GM12878 (cell line): ENCODE results near the gene CFHR4. TPM values are rescaled to one million over a fixed set of nuclear protein-coding genes. Genes with fewer than 3 reads are reported as not detected.

Experiments
- ATAC-seq: fragments of 200-7000 bp; cut with Tn5 transposase; 3 replicates; pipeline ENCODE4 v1.9.1; 2020; ENCODE audit warnings: mild to moderate bottlenecking, moderate library complexity
- BruUV-seq: library from RNA; stranded (reverse); fragments of 400-500 nt; replicated peaks from 2 replicates; lab custom pipeline; 2021; lab: Mats Ljungman, UMichigan
- CTCF ChIA-PET: fragments of 300-600 bp; sonication (Branson Sonifier 250); formaldehyde crosslinking; extraction: SDS; loops from one replicate; lab custom pipeline; 2021; ENCODE audit warnings: inconsistent platforms; lab: Yijun Ruan, JAX
- POLR2A ChIA-PET: fragments of 350-600 bp; formaldehyde crosslinking; extraction: SDS; loops from one replicate; lab custom pipeline; 2021; ENCODE audit warnings: inconsistent platforms; lab: Charles Lee
- RAD21 ChIA-PET: fragments of 300-600 bp; sonication (Branson Sonifier 250); formaldehyde crosslinking; loops from one replicate; lab custom pipeline; 2023; ENCODE audit warnings: antibody characterized with exemption; ENCODE audit not compliant: unreplicated experiment; lab: Charles Lee
- SMC1A ChIA-PET: fragments of 300-600 bp; sonication (Branson Sonifier 250); formaldehyde crosslinking; loops from one replicate; lab custom pipeline; 2023; ENCODE audit not compliant: unreplicated experiment, uncharacterized antibody; lab: Charles Lee
- DNase-seq: peaks from one replicate; pipeline ENCODE4 v3.0.0-alpha.2; 2011; ENCODE audit warnings: low read depth, low spot score
- FAIRE-seq: peaks from 3 replicates; lab custom pipeline; 2011; peaks lifted over from hg19 to GRCh38; lab: Jason Lieb, UNC
- H2AFZ ChIP-seq: 2 replicates; pipeline ENCODE4 v1.6.0; 2011; ENCODE audit warnings: low read depth, low read length, control low read depth; ENCODE audit not compliant: control insufficient read depth
- H3K27ac ChIP-seq: 2 replicates; pipeline ENCODE4 v1.5.1; 2011; ENCODE audit warnings: control low read depth; ENCODE audit not compliant: control insufficient read depth, insufficient read depth
- H3K27me3 ChIP-seq, 2 experiments: replicated peaks in 1 of 2; 2 replicates each; pipeline versions ENCODE4 v1.6.0 to v1.6.1; 2011; ENCODE audit warnings: low read length in 1 of 2; ENCODE audit not compliant: control insufficient read depth in 2 of 2, insufficient read depth in 2 of 2
- H3K36me3 ChIP-seq, 2 experiments: 2 replicates each; pipeline ENCODE4 v1.5.1; 2011; ENCODE audit warnings: low read length in 1 of 2; ENCODE audit not compliant: control insufficient read depth in 2 of 2, insufficient read depth in 2 of 2
- H3K4me1 ChIP-seq: 2 replicates; pipeline ENCODE4 v1.6.1; 2011; ENCODE audit warnings: mild to moderate bottlenecking, low read length, moderate library complexity, mixed read lengths; ENCODE audit not compliant: control insufficient read depth, insufficient read depth
- H3K4me2 ChIP-seq: 2 replicates; pipeline ENCODE4 v1.6.0; 2011; ENCODE audit warnings: control low read depth; ENCODE audit not compliant: control insufficient read depth, insufficient read depth
- H3K4me3 ChIP-seq: fragments of 200-600 bp; sonication (generic); 2 replicates; pipeline ENCODE4 v1.5.1; 2016
- H3K79me2 ChIP-seq: 2 replicates; pipeline ENCODE4 v1.6.0; 2011; ENCODE audit warnings: low read length; ENCODE audit not compliant: control insufficient read depth, insufficient read depth
- H3K9ac ChIP-seq: 2 replicates; pipeline ENCODE4 v1.8.0; 2011; ENCODE audit warnings: low read length, control low read depth, mixed read lengths; ENCODE audit not compliant: control insufficient read depth, insufficient read depth
- H3K9me3 ChIP-seq: replicated peaks from 3 replicates; pipeline ENCODE4 v1.5.1; 2011; ENCODE audit warnings: mild to moderate bottlenecking, low read length; ENCODE audit not compliant: control insufficient read depth, insufficient read depth
- H4K20me1 ChIP-seq: 2 replicates; pipeline ENCODE4 v1.6.0; 2011; ENCODE audit not compliant: control insufficient read depth, insufficient read depth
- CHD1 ChIP-seq: IDR thresholded peaks from 2 replicates; pipeline ENCODE4 v1.6.1; 2012; ENCODE audit warnings: low read depth, low read length, improper control_type of control experiment
- HDAC6 ChIP-seq: fragments of 200-600 bp; sonication (generic); IDR thresholded peaks from one replicate; pipeline ENCODE4 v1.8.0; 2017; ENCODE audit warnings: antibody characterized with exemption; ENCODE audit not compliant: unreplicated experiment
- PAX8 ChIP-seq: fragments of 450-650 bp; IDR thresholded peaks from 2 replicates; pipeline ENCODE4 v1.6.1; 2017; ENCODE audit warnings: mild to moderate bottlenecking, moderate library complexity
- PKNOX1 ChIP-seq: fragments of 450-650 bp; IDR thresholded peaks from 2 replicates; pipeline ENCODE4 v1.6.1; 2016; ENCODE audit warnings: mild to moderate bottlenecking
- POLR2A ChIP-seq: IDR thresholded peaks from 2 replicates; pipeline ENCODE4 v1.6.1; 2011; ENCODE audit warnings: low read depth, mild to moderate bottlenecking, low read length
- ZBTB11 ChIP-seq: fragments of 450-650 bp; formaldehyde crosslinking; IDR thresholded peaks from 2 replicates; pipeline ENCODE4 v1.5.0; 2022; ENCODE audit warnings: mild to moderate bottlenecking, missing genetic modification characterization
- ZNF207 ChIP-seq: fragments of 450-650 bp; IDR thresholded peaks from 2 replicates; pipeline ENCODE4 v1.6.1; 2014; ENCODE audit warnings: antibody characterized with exemption, mild to moderate bottlenecking, borderline replicate concordance
- ZNF384 ChIP-seq: IDR thresholded peaks from 2 replicates; pipeline ENCODE4 v1.6.1; 2012; ENCODE audit warnings: low read depth, mild to moderate bottlenecking, low read length, improper control_type of control experiment, borderline replicate concordance
- WGBS: methylation state at CpG from one replicate; pipeline ENCODE4 v1.1.6; 2016; ENCODE audit warnings: low lambda C conversion rate; ENCODE audit not compliant: insufficient replicate concordance, insufficient coverage; ENCODE audit errors: missing lambda C conversion rate; 5-methylcytosine and 5-hydroxymethylcytosine counted together
- in situ Hi-C: fragments of 300-500 bp; cut with MboI; formaldehyde crosslinking; loops from 9 replicates; pipeline ENCODE4 v1.14.3; 2018; ENCODE audit warnings: mixed read lengths
- intact Hi-C: fragments of 100-400 bp; cut with micrococcal nuclease; formaldehyde crosslinking; loops from one replicate; pipeline ENCODE4 v1.14.2; 2022; ENCODE audit not compliant: unreplicated experiment
- polyA plus RNA-seq, 11 experiments: library from polyadenylated mRNA; depleted of rRNA in 4 of 11; unstranded in 6 of 11; stranded (reverse) in 5 of 11; fragments of >200 nt; fragmentation: Nextera tagmentation in 4 of 11; fragmentation: Illumina TruSeq in 1 of 11; extraction: Ambion mirVana in 4 of 11; extraction: Trizol in 1 of 11; gene quantifications; 1 replicate in 1 of 11; 2 replicates in 10 of 11; pipeline versions ENCODE4 v1.2.1 to v1.2.3, GENCODE V29; 2011 to 2016; ENCODE audit warnings: inconsistent platforms in 2 of 11, missing spikeins in 2 of 11, low read depth in 1 of 11
- total RNA-seq, 4 experiments: library from RNA; depleted of rRNA in 3 of 4; stranded (reverse); fragments of >200 nt in 3 of 4; fragmentation: Illumina TruSeq in 1 of 4; extraction: Trizol in 1 of 4; gene quantifications; 2 replicates each; pipeline versions ENCODE4 v1.2.1 to v1.2.3, GENCODE V29; 2013 to 2021
- TF ChIP-seq, protein P1 (sequence below): fragments of 450-650 bp; IDR thresholded peaks from 2 replicates; pipeline ENCODE4 v1.6.1; 2016; ENCODE audit warnings: mild to moderate bottlenecking

Gene CFHR4
- total and polyA plus RNA-seq, 10 of the 15 experiments (the other 5 are each of a cell fraction or from before 2014, with no cell fraction given), result not detected

GRCh38 chr1:196955926-196956325 lies 68.1 kb downstream of the CFHR4 start:
- ATAC-seq (no peak), DNase-seq (no peak), FAIRE-seq (no peak)
- Histone ChIP-seq H2AFZ (no peak overlapping the region), H3K4me1 (no peaks in the 10 kb centered on the region), H3K27ac (no peak overlapping the region), H3K4me2 (no peak overlapping the region), H3K79me2 (no peaks in the 10 kb centered on the region), H3K9me3 (no peaks in the 10 kb centered on the region), H3K27me3 (no peaks in the 10 kb centered on the region), H4K20me1 (no peaks in the 10 kb centered on the region), H3K36me3 (no peaks in the 10 kb centered on the region), H3K4me3 (no peak overlapping the region), H3K9ac (no peak overlapping the region)
- ChIA-PET RAD21 (no interaction called here), SMC1A (no interaction called here), POLR2A (no interaction called here), CTCF (no interaction called here)
- no TSS peak for BruUV-seq
- intact Hi-C loops (no loop called here), in situ Hi-C loops (no loop called here)
- 36% methylated on average over 1 of the region's 1 CpG for WGBS
- TF ChIP-seq PAX8, result no peak
- TF ChIP-seq, protein P1, sequence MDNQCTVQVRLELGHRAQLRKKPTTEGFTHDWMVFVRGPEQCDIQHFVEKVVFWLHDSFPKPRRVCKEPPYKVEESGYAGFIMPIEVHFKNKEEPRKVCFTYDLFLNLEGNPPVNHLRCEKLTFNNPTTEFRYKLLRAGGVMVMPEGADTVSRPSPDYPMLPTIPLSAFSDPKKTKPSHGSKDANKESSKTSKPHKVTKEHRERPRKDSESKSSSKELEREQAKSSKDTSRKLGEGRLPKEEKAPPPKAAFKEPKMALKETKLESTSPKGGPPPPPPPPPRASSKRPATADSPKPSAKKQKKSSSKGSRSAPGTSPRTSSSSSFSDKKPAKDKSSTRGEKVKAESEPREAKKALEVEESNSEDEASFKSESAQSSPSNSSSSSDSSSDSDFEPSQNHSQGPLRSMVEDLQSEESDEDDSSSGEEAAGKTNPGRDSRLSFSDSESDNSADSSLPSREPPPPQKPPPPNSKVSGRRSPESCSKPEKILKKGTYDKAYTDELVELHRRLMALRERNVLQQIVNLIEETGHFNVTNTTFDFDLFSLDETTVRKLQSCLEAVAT, result no peak
- no peak for TF ChIP-seq HDAC6
- no peak for TF ChIP-seq CHD1
- TF ChIP-seq POLR2A, result no peak

DNA sequence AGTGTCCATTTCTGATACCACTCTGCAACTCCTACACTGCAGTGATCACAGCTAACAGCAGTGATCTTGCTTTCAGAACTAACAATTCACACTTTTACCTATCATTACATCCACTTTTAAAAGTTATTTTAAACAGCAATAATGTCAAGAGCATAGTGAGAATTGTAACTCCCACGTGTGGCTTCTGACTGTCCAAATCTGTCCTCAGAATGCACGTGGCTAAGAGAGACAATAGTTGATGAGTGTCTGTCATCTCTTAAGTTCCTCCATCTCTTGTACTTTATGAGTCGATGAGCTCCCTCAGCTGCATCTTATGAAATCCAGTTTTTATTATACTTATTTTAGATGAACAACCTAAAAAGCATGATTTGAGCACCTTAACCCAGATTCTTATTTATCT lies 73.0 kb downstream of the CFHR4 start:
- no peaks in the 10 kb centered on the region for H3K27me3 ChIP-seq
- H3K4me1 ChIP-seq, result no peaks in the 10 kb centered on the region
- in situ Hi-C loops, result no loop called here
- no peak overlapping the region for H2AFZ ChIP-seq
- no peak overlapping the region for H3K9ac ChIP-seq
- BruUV-seq, result no TSS peak
- SMC1A ChIA-PET, result interaction anchor here (0.8 kb wide), 1 partner anchor 132 kb away, joined by 4 read pairs; no protein-coding TSS in a partner anchor
- H3K9me3 ChIP-seq, result no peaks in the 10 kb centered on the region
- intact Hi-C loops, result no loop called here
- ATAC-seq (no peak), FAIRE-seq (peak; percentile 70), DNase-seq (peak; percentile 2)
- H3K4me2 ChIP-seq, result no peak overlapping the region
- POLR2A ChIA-PET, result no interaction called here
- H3K27ac ChIP-seq, result no peak overlapping the region
- CTCF ChIA-PET, result no interaction called here
- H3K79me2 ChIP-seq, result no peaks in the 10 kb centered on the region
- RAD21 ChIA-PET, result no interaction called here
- no peak overlapping the region for H3K4me3 ChIP-seq
- 5% methylated on average over 3 of the region's 3 CpGs for WGBS
- H3K36me3 ChIP-seq, result no peaks in the 10 kb centered on the region
- no peaks in the 10 kb centered on the region for H4K20me1 ChIP-seq
- TF ChIP-seq PKNOX1 (peak; percentile 35; the same call in 1 of the 2 replicates), ZBTB11 (no peak), ZNF384 (no peak), ZNF207 (no peak)
